Measurements from ENCODE around the gene MYO9A. TPM values are rescaled to one million over a fixed set of nuclear protein-coding genes. Genes with fewer than 3 reads are reported as not detected.
"Not testable (repeated sequence)": the region's sequence is repeated elsewhere in the genome, so short reads cannot be mapped to it uniquely, and the experiment has no call there.

The MYO9A gene
- polyA plus RNA-seq, 5 donors, result 22.3 to 43.3 (median 38.9) TPM

- DNase-seq, result no peak
Measured at GRCh38 chr15:72092691-72093090, 25.3 kb downstream of the MYO9A start.

DNA sequence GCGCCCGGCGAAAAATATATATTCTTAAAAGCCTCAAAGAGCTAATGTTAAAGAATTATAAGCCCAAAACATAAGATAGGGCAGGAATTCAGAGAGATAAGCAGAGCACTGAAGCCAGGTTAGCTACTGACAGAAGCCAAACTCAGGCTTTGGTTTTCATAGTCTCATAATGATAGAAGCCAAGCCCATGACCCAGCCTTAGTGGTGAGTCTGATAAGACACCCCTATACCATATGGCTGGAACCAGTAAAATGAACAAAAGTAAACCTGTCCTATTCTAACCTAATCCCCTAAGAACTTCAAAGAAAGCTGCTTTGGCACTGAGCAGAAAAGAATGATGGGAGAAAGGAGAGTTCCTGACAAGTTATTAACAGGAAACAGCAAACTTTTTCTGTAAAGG is 25.9 kb downstream of the MYO9A start:
- no peak for DNase-seq

DNA sequence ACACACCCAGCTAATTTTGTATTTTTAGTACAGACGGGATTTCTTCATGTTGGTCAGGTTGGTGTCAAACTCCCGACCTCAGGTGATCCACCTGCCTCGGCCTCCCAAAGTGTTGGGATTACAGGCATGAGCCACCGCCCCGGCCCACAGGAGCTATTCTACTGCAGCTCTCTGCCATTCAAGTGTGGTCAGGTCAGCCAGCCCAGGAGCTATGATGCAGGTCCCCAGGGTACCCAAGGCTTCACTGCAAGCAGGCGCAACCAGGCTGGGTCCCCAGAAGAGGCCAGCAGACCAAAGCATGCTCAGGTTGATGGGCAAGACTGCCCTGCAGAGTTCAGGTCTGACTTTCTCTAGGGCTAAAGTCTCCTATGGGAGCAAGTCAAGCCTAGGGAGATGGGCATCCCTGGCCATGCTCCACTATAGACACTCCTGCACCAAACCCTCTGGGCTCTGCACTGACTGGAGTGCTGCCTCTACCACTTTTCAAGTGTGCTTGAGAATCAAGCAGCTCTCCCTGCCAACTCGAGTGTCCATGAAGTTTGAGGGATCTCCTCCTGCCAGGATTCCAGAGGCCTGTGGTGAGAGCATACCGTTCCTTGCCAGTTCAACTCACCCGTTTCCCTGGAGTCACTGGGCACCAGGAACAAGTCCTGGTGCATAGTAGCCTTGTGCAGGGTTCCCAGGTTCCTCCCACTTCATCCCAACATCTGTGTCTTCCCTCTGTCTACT is 30.9 kb downstream of the MYO9A start:
- DNase-seq, result no peak

- no peak for DNase-seq
Measured at GRCh38 chr15:72086010-72086697, 31.8 kb downstream of the MYO9A start.

GRCh38 chr15:72082176-72082575 is 35.8 kb downstream of the MYO9A start:
- no peak for DNase-seq

DNA sequence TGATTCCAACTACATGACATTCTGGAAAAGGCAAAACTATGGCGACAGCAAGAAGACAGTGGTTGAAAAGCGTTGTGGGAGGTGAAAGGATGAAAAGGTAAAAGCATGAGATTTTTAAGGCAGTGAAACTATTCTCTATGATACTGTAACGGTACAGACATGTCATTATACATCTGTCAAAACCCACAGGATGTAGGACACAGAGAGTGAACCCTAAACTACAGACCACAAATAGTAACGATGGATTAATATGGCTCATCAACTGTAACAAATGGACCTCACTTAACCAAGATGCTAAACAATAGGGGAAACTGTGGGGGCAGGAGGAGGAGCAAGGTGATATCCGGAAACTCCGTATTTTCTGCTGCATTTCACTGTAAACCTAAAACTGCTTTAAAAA is 39.1 kb downstream of the MYO9A start:
- DNase-seq, result no peak

- DNase-seq, result no peak
Measured at GRCh38 chr15:72077950-72078349, 40.0 kb downstream of the MYO9A start.

- no peak for DNase-seq
Measured at GRCh38 chr15:72074335-72075060, 43.5 kb downstream of the MYO9A start.

DNA sequence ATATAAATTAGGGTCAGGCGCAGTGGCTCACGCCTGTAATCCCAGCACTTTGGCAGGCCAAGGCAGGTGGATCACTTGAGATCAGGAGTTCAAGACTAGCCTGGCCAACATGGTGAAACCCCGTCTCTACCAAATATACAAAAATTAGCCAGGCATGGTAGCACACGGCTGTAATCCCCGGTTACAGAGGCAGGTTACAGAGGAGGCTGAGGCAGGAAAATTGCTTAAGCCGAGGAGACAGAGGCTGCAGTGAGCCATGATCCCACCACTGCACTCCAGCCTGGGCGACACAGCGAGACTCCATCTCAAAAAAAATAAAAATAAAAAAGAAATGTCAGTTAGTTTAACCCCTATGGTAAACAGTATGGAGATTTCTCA is 46.5 kb downstream of the MYO9A start:
- DNase-seq, result not testable (repeated sequence)

DNA sequence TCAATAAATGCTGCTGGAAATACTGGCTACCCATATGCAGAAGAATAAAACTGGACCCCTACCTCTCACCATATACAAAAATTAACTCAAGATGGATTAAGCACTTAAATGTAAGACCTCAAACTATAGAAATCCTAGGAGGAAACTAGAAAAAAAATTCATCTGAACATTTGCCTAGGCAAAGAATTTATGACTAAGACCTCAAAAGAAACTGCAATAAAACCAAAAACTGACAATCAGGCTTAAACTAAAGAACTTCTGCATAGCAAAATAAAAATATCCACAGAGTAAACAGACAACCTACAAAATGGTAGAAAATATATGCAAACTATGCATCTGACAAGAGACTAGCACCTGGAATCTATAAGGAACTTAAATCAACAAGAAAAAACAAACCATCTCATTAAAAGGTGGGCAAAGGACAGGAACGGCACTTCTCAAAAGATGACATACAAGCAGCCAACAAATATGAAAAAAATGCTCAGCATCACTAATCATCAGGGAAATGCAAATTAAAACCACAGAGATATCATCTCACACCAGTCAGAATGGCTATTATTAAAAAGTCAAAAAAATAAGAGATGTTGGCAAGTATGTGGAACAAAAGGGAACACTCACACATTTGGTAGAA is 47.0 kb downstream of the MYO9A start:
- DNase-seq, result no peak

GRCh38 chr15:72068856-72069255 is 49.1 kb downstream of the MYO9A start:
- no peak for DNase-seq

GRCh38 chr15:72065801-72066200 is 52.1 kb downstream of the MYO9A start:
- DNase-seq, result no peak

GRCh38 chr15:72063186-72063585 is 54.8 kb downstream of the MYO9A start:
- no peak for DNase-seq

- no peak for DNase-seq
Measured at GRCh38 chr15:72062319-72062718, 55.6 kb downstream of the MYO9A start.

DNA sequence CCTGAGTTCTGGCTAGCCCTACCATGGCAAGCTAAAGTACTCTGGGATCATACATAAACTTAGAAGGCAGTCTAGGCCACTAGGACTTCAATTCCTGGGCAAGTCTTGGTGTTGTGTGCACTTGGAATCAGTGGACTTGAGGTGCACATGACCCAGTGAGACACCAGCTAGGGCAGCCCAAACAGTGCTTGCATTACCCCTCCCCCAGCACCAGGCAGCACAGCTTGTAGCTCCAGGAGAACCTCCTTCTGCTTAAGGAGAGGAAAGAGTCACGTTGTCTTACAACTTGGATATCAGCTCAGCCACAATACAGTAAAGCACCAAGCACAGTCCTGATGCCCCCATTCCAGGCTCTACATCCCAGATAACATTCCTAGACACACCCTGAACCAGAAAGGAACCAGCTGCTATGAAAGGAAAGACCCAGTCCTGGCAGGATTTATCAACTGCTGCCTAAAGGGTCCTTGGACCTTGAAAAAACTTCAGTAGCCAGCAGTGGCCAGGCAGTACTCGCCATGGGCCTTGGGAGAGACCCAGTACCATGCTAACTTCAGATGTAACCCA is 57.2 kb downstream of the MYO9A start:
- DNase-seq, result no peak

DNA sequence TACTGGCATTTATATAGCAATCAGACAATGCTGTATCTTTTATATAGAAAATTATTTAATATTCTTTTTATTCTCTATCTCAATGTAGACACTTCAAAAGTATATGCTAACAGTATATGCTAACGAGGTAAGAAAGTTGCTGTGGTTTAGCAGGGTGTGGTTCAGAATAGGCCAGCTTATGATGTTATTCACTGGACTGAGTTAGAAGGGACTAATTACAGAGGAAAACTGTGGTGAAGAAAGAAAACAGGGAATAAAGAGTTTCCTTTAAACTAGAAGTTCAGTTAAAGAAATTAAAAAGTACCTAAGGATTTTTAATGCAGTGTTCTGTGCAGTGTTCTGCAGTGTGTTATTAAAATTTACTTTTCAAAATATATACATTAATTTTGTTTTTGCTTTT is 59.4 kb downstream of the MYO9A start:
- no peak for DNase-seq

DNA sequence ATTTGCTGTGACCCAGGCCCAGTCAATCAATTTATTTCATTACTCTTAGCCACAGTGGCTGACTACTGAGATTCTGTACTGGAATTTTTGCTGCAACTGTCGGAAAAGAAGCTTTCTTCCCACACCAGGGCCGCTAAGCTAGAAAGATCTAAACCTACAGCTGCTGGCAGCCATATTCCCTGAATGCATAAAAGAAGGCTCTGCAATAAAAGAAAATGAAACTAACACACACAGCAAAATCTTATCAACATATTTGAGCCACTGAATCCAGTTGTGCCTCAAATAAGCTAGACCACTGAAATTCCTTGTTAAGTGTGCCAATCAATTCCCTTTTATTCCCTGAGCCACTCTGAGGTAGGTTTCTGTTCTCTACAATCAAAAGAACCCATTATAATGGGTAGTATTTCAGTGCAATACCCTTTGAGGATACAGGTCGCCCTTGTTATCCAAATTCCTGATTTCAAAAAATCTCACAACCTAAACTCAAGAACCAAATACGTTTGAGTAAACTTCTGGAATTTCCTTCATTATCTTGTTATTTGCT is 60.3 kb downstream of the MYO9A start:
- DNase-seq, result peak in 1 of 2 donors; percentile 24

DNA sequence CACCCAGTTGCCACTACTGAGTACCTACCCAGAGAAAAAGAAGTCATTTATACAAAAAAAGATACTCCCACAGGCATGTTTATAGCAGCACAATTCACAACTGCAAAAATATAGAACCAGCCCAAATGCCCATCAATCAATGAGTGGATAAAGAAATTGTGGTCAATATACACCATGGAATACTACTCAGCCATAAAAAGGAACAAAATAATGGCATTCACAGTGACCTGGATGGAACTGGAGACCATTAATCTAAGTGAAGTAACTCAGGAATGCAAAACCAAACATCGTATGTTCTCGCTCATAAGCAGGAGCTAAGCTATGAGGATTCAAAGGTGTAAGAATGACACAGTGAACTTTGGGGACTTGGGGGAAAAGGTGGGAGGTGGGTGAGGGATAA is 61.7 kb downstream of the MYO9A start:
- DNase-seq, result not testable (repeated sequence)

GRCh38 chr15:72053297-72053696 is 64.7 kb downstream of the MYO9A start:
- not testable (repeated sequence) for DNase-seq

DNA sequence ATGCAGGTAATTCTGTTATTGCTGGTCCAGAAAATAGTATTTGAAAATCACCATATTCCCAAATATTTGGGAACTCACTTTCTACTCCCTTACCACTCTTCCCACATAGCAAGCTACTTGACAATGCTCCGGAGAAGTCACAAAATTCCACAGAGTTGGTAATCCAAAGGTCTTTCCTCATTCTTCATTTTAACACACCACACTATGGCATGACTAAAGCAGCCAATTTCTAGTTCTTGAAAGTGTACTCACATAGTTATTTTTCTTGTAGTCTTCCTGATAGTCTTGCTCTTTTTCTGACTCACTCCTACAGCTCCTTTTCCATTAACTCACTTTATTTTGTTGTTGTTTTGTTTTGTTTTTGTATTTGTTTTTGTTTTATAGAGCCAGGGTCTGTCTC is 67.2 kb downstream of the MYO9A start:
- no peak for DNase-seq

- DNase-seq, result no peak
Measured at GRCh38 chr15:72047020-72047419, 70.9 kb downstream of the MYO9A start.

- no peak for DNase-seq
Measured at GRCh38 chr15:72044956-72045355, 73.0 kb downstream of the MYO9A start.

Measured in right lung (tissue), 5 donors.